Subcutaneous abdominal adipose tissue (tissue), 5 donors: ENCODE measurements around the gene DNPH1.

ENCODE experiments used
- H3K27ac ChIP-seq: one replicate; pipeline ENCODE4 v1.7.0; 2013; ENCODE audit warnings: low read depth, mild to moderate bottlenecking, inconsistent platforms, low read length, moderate library complexity
- H3K27me3 ChIP-seq, 5 donors: one replicate each; pipeline ENCODE4 v1.7.0; 2013; ENCODE audit warnings: low read length in 5 of 5, inconsistent platforms in 1 of 5; ENCODE audit not compliant: control insufficient read depth in 5 of 5, insufficient read depth in 4 of 5
- H3K36me3 ChIP-seq, 5 donors: one replicate each; pipeline ENCODE4 v1.7.0; 2013; ENCODE audit warnings: low read length in 5 of 5; ENCODE audit not compliant: control insufficient read depth in 5 of 5, insufficient read depth in 5 of 5
- H3K4me1 ChIP-seq, 5 donors: one replicate each; pipeline ENCODE4 v1.7.0; 2013; ENCODE audit warnings: low read length in 5 of 5, mild to moderate bottlenecking in 3 of 5, moderate library complexity in 1 of 5; ENCODE audit not compliant: control insufficient read depth in 5 of 5, insufficient read depth in 5 of 5
- H3K4me3 ChIP-seq, 5 donors: one replicate each; pipeline ENCODE4 v1.7.0; 2013; ENCODE audit warnings: low read length in 5 of 5, low read depth in 1 of 5
- H3K9ac ChIP-seq, 5 donors: one replicate each; pipeline ENCODE4 v1.7.0; 2013; ENCODE audit warnings: low read length in 5 of 5, mild to moderate bottlenecking in 4 of 5, moderate library complexity in 3 of 5
- H3K9me3 ChIP-seq, 5 donors: one replicate each; pipeline ENCODE4 v1.7.0; 2013; ENCODE audit warnings: low read length in 5 of 5; ENCODE audit not compliant: control insufficient read depth in 5 of 5
- donor health status: healthy.
- donor health status: healthy.
- donor health status: healthy.
- donor health status: healthy.
- donor health status: healthy.

The DNPH1 gene

DNA sequence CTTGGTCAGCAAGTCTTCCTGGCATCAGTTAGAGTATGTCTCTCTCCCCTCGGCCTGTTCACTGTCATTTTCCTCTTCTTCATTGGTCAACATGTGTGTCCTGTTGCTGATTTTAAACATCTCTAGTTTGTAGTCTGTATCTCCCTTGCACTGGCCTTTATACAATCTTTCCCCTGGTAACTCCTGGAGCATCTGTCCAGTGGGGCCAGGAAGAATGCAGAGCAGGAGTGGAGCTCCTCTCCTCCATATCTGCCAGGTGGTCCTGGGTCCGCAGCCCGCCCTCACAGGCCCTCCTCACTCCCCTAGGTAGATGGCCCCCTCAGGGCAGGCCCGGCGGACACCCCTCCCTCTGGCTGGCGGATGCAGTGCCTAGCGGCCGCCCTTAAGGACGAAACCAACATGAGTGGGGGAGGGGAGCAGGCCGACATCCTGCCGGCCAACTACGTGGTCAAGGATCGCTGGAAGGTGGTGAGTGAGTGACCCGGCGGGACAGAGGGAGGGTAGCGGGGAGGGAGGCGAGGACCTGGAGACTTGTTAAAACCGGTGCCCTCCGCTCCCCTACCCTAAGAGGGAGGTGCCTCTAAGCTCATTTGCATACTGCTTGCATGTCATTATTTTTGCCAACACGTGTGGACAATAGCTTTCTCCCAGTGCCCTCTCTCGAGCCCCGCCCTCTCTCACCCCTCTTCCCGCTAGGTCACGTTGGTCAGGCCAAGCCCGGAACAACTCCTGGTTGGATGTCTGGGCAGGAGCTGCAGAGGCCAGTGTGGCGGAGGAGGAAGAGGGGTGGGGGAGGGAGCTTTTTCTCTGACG is 17.2 kb upstream of the DNPH1 start:
- peaks cover 26 to 42% (median 38%) of the 10 kb centered on the region in 5 donors for H3K27me3 ChIP-seq
- H3K27ac ChIP-seq = no peak overlapping the region
- no peaks in the 10 kb centered on the region for H3K9me3 ChIP-seq
- peaks cover 0 to 19% (median 17%) of the 10 kb centered on the region in 5 donors for H3K4me1 ChIP-seq
- H3K36me3 ChIP-seq = no peaks in the 10 kb centered on the region
- H3K9ac ChIP-seq = peak overlapping the region in 3 of 5 donors; percentile 66 to 75 (median 73)
- H3K4me3 ChIP-seq = peak overlapping the region; percentile 73 to 84 (median 76)

DNA sequence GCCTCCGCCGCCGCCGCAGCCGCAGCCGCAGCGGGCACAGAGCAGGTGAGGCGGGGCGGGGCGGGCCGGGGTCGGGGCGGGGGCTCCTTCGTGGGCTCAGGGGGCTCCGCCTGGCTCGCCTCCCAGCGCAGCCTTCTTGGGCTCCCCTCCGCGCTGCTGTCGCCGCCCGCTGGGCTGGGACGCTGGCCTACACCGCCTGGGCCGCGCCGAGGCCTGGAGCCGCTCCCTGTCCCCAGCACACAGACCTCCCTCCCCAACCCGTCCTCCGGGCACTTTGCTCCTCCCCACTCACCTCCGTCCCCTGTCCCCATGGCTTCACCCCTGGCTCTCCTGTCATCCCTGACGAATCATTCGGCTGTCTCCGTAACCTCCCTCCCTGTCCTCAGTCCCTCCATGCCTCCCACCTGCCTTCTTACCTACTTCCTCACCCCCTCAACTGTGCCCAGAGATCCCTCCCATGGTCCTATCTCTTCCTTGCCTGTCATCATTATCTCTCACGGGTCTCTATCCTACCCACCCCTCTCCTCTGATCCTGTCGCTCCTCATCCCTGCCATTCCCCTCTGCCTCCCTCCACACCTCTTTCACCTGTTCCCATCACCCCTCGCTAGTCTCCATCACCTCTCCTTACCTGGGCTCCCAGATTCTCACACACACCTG is 14.5 kb upstream of the DNPH1 start:
- Histone ChIP-seq H3K4me3 (no peak overlapping the region), H3K9me3 (peaks cover 0 to 4% (median 0%) of the 10 kb centered on the region in 5 donors), H3K36me3 (no peaks in the 10 kb centered on the region), H3K9ac (no peak overlapping the region), H3K27ac (no peak overlapping the region), H3K4me1 (peaks cover 0 to 18% (median 17%) of the 10 kb centered on the region in 5 donors), H3K27me3 (peaks cover 20 to 35% (median 28%) of the 10 kb centered on the region in 5 donors)

DNA sequence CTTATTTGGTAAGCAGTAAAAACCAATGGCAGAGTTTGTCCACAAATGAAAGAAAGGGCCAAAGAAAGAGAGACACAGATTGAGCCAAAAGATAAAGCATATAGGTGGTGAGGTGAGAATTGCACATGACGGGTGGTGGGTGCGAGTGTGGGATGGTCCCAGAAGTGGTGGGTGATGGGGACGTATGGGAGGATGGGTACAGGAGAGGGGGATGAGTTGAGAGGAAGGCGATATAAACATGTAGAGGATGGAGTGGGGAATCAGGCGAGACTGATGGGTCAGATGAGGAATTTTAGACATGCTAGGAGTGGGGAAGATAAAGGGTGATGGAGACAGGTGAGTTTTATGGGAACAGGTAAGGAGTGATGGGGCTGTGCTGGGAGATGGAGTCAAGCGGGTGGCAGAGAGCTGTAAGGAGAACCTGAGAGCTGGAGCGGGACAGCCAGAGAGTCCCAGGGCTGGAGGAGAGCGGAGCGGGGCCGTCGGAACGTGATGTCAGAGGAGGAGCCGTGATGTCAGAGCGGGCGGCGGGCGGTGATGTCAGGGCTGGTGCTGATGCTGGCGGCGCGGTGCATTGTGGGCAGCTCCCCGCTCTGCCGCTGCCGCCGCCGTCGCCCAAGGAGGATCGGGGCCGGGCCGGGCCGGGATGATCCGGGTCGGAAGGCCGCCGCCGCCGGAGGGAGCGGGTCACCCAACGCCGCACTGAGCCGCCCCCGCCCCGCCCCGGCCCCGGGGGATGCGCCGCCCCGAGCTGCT is 13.8 kb upstream of the DNPH1 start, which contains the start of gene TTBK1:
Gene TTBK1 (plus strand): TSS at position 574 of the 756 bp plus-strand sequence. CDS start 3,180 bp downstream, outside the sequence.
- Histone ChIP-seq H3K9ac (no peak within 1 kb of the TSS), H3K36me3 (no peaks in the 10 kb centered on the region), H3K9me3 (peaks cover 0 to 4% (median 0%) of the 10 kb centered on the region in 5 donors), H3K4me3 (no peak within 1 kb of the TSS), H3K27ac (no peak within 1 kb of the TSS), H3K27me3 (peaks cover 20 to 37% (median 28%) of the 10 kb centered on the region in 5 donors), H3K4me1 (peaks cover 0 to 18% (median 17%) of the 10 kb centered on the region in 5 donors)

DNA sequence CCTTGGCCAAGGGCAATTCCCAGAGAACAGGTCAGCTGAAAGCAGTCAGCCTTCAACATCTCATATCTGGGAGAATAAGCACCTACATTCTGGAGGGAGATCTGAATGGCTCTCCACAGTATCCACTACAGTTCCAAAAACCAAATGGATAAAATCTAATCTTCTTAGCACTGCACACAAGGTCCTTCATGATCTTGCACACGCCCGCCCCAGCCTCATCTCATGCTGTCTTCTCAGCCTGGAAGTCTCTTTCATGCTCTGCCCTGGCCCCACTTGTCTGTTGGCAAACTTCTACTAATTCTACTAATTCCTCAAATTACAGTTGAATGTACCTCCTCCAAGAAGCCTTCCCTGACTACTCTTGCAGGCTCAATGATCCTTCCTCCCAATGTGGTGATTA is 12.2 kb upstream of the DNPH1 start:
- Histone ChIP-seq H3K4me1 (peaks cover 0 to 2% (median under 1%) of the 10 kb centered on the region in 5 donors), H3K27ac (no peak overlapping the region), H3K9ac (no peak overlapping the region), H3K4me3 (no peak overlapping the region), H3K27me3 (peaks cover 20 to 37% (median 30%) of the 10 kb centered on the region in 5 donors), H3K9me3 (peaks cover 0 to 4% (median 0%) of the 10 kb centered on the region in 5 donors), H3K36me3 (no peaks in the 10 kb centered on the region)

DNA sequence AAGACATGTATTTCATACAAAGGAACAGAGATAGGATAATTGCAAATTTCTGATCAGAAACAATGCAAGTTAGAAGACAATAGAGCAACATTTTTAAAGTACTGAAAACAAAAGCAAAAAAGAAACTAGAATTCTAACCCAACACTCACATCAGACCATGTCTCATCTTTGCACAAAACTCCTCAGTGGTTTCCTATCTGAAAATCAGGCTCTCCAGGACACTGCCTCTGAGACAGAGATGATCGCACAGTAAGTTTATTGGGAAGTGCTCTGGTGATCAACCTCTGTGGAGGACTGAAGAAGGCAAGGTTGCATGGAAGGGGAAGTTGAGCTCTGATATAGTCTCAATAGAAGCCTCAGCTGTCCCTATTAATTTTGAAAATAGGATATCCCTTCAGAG is 11.7 kb upstream of the DNPH1 start:
- Histone ChIP-seq H3K36me3 (no peaks in the 10 kb centered on the region), H3K27me3 (peaks cover 20 to 37% (median 28%) of the 10 kb centered on the region in 5 donors), H3K27ac (no peak overlapping the region), H3K9me3 (peaks cover 0 to 4% (median 0%) of the 10 kb centered on the region in 5 donors), H3K9ac (no peak overlapping the region), H3K4me1 (no peaks in the 10 kb centered on the region), H3K4me3 (no peak overlapping the region)

DNA sequence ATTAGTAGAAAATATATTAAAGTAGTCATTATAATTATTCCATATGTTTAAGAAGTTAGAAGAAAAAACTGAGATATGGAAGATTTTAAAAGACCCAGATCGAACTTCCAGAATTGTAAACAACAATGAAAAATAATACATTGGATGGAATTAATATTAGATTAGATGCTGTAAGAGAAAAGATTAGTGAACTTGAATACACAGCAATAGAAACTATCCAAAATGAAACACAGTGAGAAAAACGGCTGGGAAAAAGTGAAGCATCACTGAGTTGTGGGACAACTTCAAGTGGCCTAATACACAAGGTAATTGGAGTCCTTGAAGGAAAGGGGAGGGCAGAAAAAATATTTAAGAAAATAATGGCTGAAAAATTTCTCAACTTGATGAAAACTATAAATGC is 9.8 kb upstream of the DNPH1 start:
- Histone ChIP-seq H3K4me1 (no peaks in the 10 kb centered on the region), H3K9me3 (peaks cover 0 to 4% (median 0%) of the 10 kb centered on the region in 5 donors), H3K9ac (no peak overlapping the region), H3K27me3 (peaks cover 13 to 26% (median 18%) of the 10 kb centered on the region in 5 donors), H3K27ac (no peak overlapping the region), H3K36me3 (no peaks in the 10 kb centered on the region), H3K4me3 (no peak overlapping the region)

DNA sequence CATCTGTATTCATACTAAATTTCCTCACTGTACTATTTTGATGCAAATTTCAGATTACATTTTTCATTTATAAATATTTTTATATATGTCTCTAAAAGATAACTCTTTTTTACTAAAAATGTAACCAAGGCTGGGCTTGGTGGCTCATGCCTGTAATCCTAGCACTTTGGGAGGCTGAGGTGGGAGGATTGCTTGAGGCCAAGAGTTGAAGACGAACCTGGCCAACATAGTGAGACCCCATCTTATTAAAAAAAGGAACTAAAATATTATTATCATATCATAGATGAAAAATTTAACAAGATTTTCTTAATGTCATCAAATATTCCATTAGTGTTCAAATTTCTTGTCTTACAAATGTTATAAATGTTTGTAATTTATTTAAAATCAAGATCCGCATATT is 6.6 kb upstream of the DNPH1 start:
- Histone ChIP-seq H3K4me3 (no peak overlapping the region), H3K4me1 (no peaks in the 10 kb centered on the region), H3K27me3 (peaks cover 0 to 5% (median 3%) of the 10 kb centered on the region in 5 donors), H3K9ac (no peak overlapping the region), H3K27ac (no peak overlapping the region), H3K36me3 (no peaks in the 10 kb centered on the region), H3K9me3 (peaks cover 0 to 4% (median 0%) of the 10 kb centered on the region in 5 donors)

DNA sequence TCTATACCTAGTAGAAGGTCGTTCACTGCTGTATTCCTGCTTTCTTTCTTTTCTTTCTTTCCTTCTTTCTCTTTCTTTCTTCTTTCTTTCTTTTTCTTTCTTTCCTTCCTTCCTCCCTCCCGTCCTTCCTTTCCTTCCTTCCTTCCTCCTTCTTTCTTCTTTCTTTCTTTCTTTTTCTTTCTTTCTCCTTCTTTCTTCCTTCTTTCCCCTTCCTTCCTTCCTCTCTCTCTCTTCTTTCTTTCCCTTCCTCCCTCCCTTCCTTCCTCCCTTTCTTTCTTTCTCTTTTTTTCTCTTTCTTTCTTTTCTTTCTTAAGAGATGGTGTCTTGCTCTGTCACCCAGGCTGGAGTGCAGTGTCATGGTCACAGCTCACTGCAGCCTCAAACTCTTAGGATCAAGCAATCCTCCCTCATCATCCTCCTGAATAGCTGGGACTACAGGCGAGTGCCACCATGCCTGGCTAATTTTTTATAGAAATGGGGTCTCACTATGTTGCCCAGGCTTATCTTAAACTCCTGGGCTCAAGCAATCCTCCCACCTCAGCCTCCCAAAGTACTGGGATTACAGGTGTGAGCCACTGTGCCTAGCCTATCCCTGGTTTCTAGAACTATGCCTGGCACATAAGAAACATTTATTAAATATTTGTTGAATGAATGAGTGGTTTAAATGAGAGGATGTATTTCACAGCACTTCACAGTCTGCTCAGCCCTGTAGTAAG is 2.6 kb upstream of the DNPH1 start:
- H3K36me3 ChIP-seq = no peaks in the 10 kb centered on the region

DNA sequence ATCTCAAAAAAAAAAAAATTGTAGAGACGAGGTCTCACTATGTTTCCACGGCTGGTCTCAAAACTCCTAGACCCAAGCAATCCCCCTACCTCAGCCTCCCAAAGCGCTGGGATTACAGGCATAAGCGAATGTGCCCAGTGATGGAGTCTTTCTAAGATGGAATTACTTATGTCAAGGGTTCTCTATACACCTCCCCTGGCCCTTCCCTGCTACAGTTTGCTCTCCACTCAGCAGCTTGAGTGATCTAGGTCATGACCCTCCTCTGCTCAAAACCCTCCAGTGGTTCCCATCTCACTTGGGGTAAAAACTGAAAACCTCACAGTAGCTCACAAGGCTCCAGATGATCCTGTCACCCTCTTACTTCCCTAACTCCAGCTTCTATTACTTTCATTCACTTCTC is 1.8 kb upstream of the DNPH1 start:
- H3K27ac ChIP-seq = no peak overlapping the region
- peaks cover 0 to 2% (median 0%) of the 10 kb centered on the region in 5 donors for H3K36me3 ChIP-seq
- peaks cover 0 to 4% (median 0%) of the 10 kb centered on the region in 5 donors for H3K27me3 ChIP-seq
- H3K9ac ChIP-seq = no peak overlapping the region
- peaks cover 2 to 14% (median 8%) of the 10 kb centered on the region in 5 donors for H3K4me1 ChIP-seq
- no peak overlapping the region for H3K4me3 ChIP-seq
- no peaks in the 10 kb centered on the region for H3K9me3 ChIP-seq

More for the DNA sequence above, 2.6 kb upstream of the DNPH1 start:
- no peak overlapping the region for H3K27ac ChIP-seq
- peaks cover 2 to 14% (median 8%) of the 10 kb centered on the region in 5 donors for H3K4me1 ChIP-seq
- no peak overlapping the region for H3K4me3 ChIP-seq
- H3K9ac ChIP-seq = no peak overlapping the region
- peaks cover 0 to 4% (median 0%) of the 10 kb centered on the region in 5 donors for H3K27me3 ChIP-seq
- H3K9me3 ChIP-seq = no peaks in the 10 kb centered on the region
